HCT116 (cell line): ENCODE data around the gene LUZP2. TPM values are rescaled to one million over a fixed set of nuclear protein-coding genes. Genes with fewer than 3 reads are reported as not detected.
"Not testable (repeated sequence)": the region's sequence is repeated elsewhere in the genome, so short reads cannot be mapped to it uniquely, and the experiment has no call there.

Experiments used
- ATAC-seq: fragments of 200-7000 bp; cut with Tn5 transposase; 2 replicates; pipeline ENCODE4 v1.9.1; 2020; ENCODE audit warnings: mild to moderate bottlenecking, moderate library complexity
- BruUV-seq: library from RNA; stranded (reverse); fragments of 400-500 nt; replicated peaks from 2 replicates; lab custom pipeline; 2021; lab: Mats Ljungman, UMichigan
- CTCF ChIA-PET: fragments of 300-600 bp; sonication (Branson Sonifier 250); formaldehyde crosslinking; loops from one replicate; lab custom pipeline; 2021; ENCODE audit warnings: antibody characterized with exemption; lab: Charles Lee
- POLR2A ChIA-PET: fragments of 300-600, 350-600 bp; sonication (Branson Sonifier 250); formaldehyde crosslinking; loops from one replicate; lab custom pipeline; 2021; ENCODE audit warnings: antibody characterized with exemption; lab: Charles Lee
- RAD21 ChIA-PET, 2 experiments: fragments of 300-600 bp; sonication (Branson Sonifier 250); formaldehyde crosslinking; loops; one replicate each; lab custom pipeline; 2023; ENCODE audit warnings: low total read pairs in 2 of 2; ENCODE audit not compliant: uncharacterized antibody in 2 of 2, unreplicated experiment in 2 of 2, low non-redundant PET in 1 of 2; lab: Charles Lee
- DNase-seq: peaks from one replicate; pipeline ENCODE4 v3.0.0-alpha.2; 2010; ENCODE audit warnings: low read depth, low spot score
- H2AFZ ChIP-seq: fragments of 200-600 bp; shearing (Covaris generic), sonication (generic); 2 replicates; pipeline ENCODE4 v1.6.1; 2017; ENCODE audit warnings: low read depth, mixed run types, mixed read lengths, antibody characterized with exemption, low read length; ENCODE audit not compliant: poor library complexity, severe bottlenecking
- H3K27ac ChIP-seq: 2 replicates; pipeline ENCODE4 v1.5.1; 2012; ENCODE audit warnings: low read depth, low read length
- H3K27me3 ChIP-seq: fragments of 200-600 bp; sonication (generic); 2 replicates; pipeline ENCODE4 v1.6.1; 2016; ENCODE audit warnings: mixed run types, low read length, mixed read lengths; ENCODE audit not compliant: insufficient read depth
- H3K36me3 ChIP-seq, 2 experiments: fragments of 200-500 bp in 1 of 2; fragments of 200-600 bp in 1 of 2; sonication (Bioruptor generic) in 1 of 2; sonication (generic) in 1 of 2; 2 replicates each; pipeline versions ENCODE4 v1.5.1 to v1.6.1; 2014 to 2016; ENCODE audit warnings: low read length in 2 of 2, inconsistent platforms in 1 of 2, mixed read lengths in 1 of 2, mixed run types in 1 of 2; ENCODE audit not compliant: insufficient read depth in 2 of 2, control insufficient read depth in 1 of 2
- H3K4me1 ChIP-seq, 2 experiments: fragments of 200-600 bp in 1 of 2; sonication (generic) in 1 of 2; 2 replicates each; pipeline versions ENCODE4 v1.5.1 to v1.6.1; 2012 to 2017; ENCODE audit warnings: low read length in 2 of 2, inconsistent platforms in 1 of 2, mild to moderate bottlenecking in 1 of 2, mixed read lengths in 1 of 2, mixed run types in 1 of 2, moderate library complexity in 1 of 2; ENCODE audit not compliant: insufficient read depth in 2 of 2, control insufficient read depth in 1 of 2
- H3K4me2 ChIP-seq: fragments of 200-600 bp; sonication (generic); 2 replicates; pipeline ENCODE4 v1.6.1; 2017; ENCODE audit warnings: mixed run types, low read length, mixed read lengths
- H3K4me3 ChIP-seq, 2 experiments: fragments of 200-600 bp in 1 of 2; sonication (generic) in 1 of 2; replicated peaks in 1 of 2; 2 replicates each; pipeline ENCODE4 v1.5.1; 2011 to 2016; ENCODE audit warnings: low read length in 2 of 2, control low read depth in 1 of 2, low read depth in 1 of 2, mild to moderate bottlenecking in 1 of 2, mixed read lengths in 1 of 2, mixed run types in 1 of 2
- H3K79me2 ChIP-seq: fragments of 200-600 bp; sonication (generic); 2 replicates; pipeline ENCODE4 v1.6.1; 2017; ENCODE audit warnings: mild to moderate bottlenecking, mixed run types, low read length, moderate library complexity, mixed read lengths; ENCODE audit not compliant: insufficient read depth
- H3K9ac ChIP-seq: fragments of 200-600 bp; sonication (generic); 2 replicates; pipeline ENCODE4 v1.6.1; 2016; ENCODE audit warnings: low read length, mixed read lengths
- H3K9me2 ChIP-seq: fragments of 200-600 bp; sonication (generic), shearing (Covaris generic); 2 replicates; pipeline ENCODE4 v1.6.1; 2017; ENCODE audit warnings: mixed run types, mild to moderate bottlenecking, moderate library complexity; ENCODE audit not compliant: insufficient read depth
- H3K9me3 ChIP-seq, 2 experiments: fragments of 200-500 bp in 1 of 2; fragments of 200-600 bp in 1 of 2; sonication (Bioruptor generic) in 1 of 2; sonication (generic) in 1 of 2; 2 replicates each; pipeline ENCODE4 v1.6.1; 2014 to 2017; ENCODE audit warnings: low read length in 2 of 2, mixed read lengths in 2 of 2, inconsistent platforms in 1 of 2, low read depth in 1 of 2, mild to moderate bottlenecking in 1 of 2, mixed run types in 1 of 2, moderate library complexity in 1 of 2; ENCODE audit not compliant: control insufficient read depth in 1 of 2, insufficient read depth in 1 of 2
- H4K20me1 ChIP-seq: fragments of 200-600 bp; sonication (generic), shearing (Covaris generic); 2 replicates; pipeline ENCODE4 v1.6.1; 2017; ENCODE audit warnings: mixed run types, mild to moderate bottlenecking, moderate library complexity; ENCODE audit not compliant: insufficient read depth
- ATF3 ChIP-seq: IDR thresholded peaks from 2 replicates; pipeline ENCODE4 v1.6.1; 2012
- EGR1 ChIP-seq: IDR thresholded peaks from 2 replicates; pipeline ENCODE4 v1.6.1; 2012; ENCODE audit warnings: low read depth
- ELF1 ChIP-seq: IDR thresholded peaks from 2 replicates; pipeline ENCODE4 v1.6.1; 2012; ENCODE audit warnings: low read depth, borderline replicate concordance
- EZH2 ChIP-seq: fragments of 200-600 bp; sonication (generic); IDR thresholded peaks from 2 replicates; pipeline ENCODE4 v1.6.1; 2017; ENCODE audit warnings: antibody characterized with exemption, mixed run types
- RAD21 ChIP-seq: IDR thresholded peaks from 2 replicates; pipeline ENCODE4 v1.6.1; 2012; ENCODE audit warnings: low read depth, mild to moderate bottlenecking
- REST ChIP-seq: IDR thresholded peaks from 2 replicates; pipeline ENCODE4 v1.6.1; 2012; ENCODE audit warnings: low read depth
- TCF7L2 ChIP-seq: IDR thresholded peaks from 2 replicates; pipeline ENCODE4 v1.7.0; 2011; ENCODE audit warnings: borderline replicate concordance, inconsistent platforms; ENCODE audit not compliant: insufficient read depth, insufficient read length; ENCODE audit errors: extremely low read depth
- YY1 ChIP-seq: IDR thresholded peaks from 2 replicates; pipeline ENCODE4 v1.6.1; 2011; ENCODE audit warnings: low read length, low read depth, moderate library complexity, mild to moderate bottlenecking; ENCODE audit not compliant: insufficient replicate concordance; ENCODE audit errors: extremely low read depth
- ZBTB33 ChIP-seq: IDR thresholded peaks from 2 replicates; pipeline ENCODE4 v1.6.1; 2011; ENCODE audit warnings: mild to moderate bottlenecking, low read length, moderate library complexity; ENCODE audit not compliant: insufficient replicate concordance; ENCODE audit errors: extremely low read depth
- ZFX ChIP-seq: fragments of 450-650 bp; IDR thresholded peaks from 2 replicates; pipeline ENCODE4 v1.6.1; 2017
- ZNF274 ChIP-seq: fragments of 200-500 bp; sonication (Bioruptor generic); IDR thresholded peaks from 2 replicates; pipeline ENCODE4 v1.6.1; 2014; ENCODE audit warnings: mild to moderate bottlenecking, low read depth, low read length, inconsistent platforms
- intact Hi-C: fragments of 100-400 bp; cut with micrococcal nuclease; formaldehyde crosslinking; loops from 2 replicates; pipeline ENCODE4 v1.10.0; 2022
- total RNA-seq: library from RNA; stranded (reverse); gene quantifications from one replicate; pipeline ENCODE4 v1.2.1, GENCODE V29; 2021; ENCODE audit not compliant: unreplicated experiment
- TF ChIP-seq, protein P1 (sequence below), 3 experiments: fragments of 200-600 bp in 1 of 3; sonication (generic) in 1 of 3; IDR thresholded peaks in 2 of 3; conservative IDR thresholded peaks in 1 of 3; 2 replicates each; pipeline ENCODE4 v1.5.1; 2012 to 2017; ENCODE audit warnings: low read depth in 2 of 3, low read length in 2 of 3, antibody characterized with exemption in 1 of 3, borderline replicate concordance in 1 of 3, control low read depth in 1 of 3, mild to moderate bottlenecking in 1 of 3, mixed read lengths in 1 of 3, mixed run types in 1 of 3, moderate library complexity in 1 of 3; ENCODE audit not compliant: insufficient read depth in 1 of 3

The LUZP2 gene
- total RNA-seq, 1 experiment from 2014 or later, result not detected

DNA sequence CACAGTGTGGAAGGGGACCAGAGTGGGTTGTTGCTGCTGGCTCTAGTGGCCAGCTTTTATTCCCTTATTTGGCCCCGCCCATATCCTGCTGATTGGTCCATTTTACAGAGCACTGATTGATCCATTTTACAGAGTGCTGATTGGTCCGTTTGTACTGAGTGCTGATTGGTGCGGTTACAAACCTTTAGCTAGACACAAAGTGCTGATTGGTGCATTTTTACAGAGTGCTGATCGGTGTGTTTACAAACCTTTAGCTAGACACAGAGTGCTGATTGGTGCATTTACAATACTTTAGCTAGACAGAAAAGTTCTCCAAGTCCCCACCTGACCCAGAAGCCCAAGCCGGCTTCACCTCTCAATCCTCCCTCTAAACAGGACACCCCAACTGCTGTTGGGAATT is 503.1 kb downstream of the LUZP2 start:
- H3K4me2 ChIP-seq, H3K9ac ChIP-seq, H3K36me3 ChIP-seq, H4K20me1 ChIP-seq, ATAC-seq, H3K4me1 ChIP-seq, DNase-seq, H3K27ac ChIP-seq, intact Hi-C loops, H2AFZ ChIP-seq, POLR2A ChIA-PET, H3K79me2 ChIP-seq, H3K9me2 ChIP-seq, H3K9me3 ChIP-seq, CTCF ChIA-PET, RAD21 ChIA-PET, H3K27me3 ChIP-seq, H3K4me3 ChIP-seq, BruUV-seq: not testable (repeated sequence)

- no peak overlapping the region for H2AFZ ChIP-seq
- no peaks in the 10 kb centered on the region for H3K79me2 ChIP-seq
- ChIA-PET CTCF (no interaction called here), RAD21 (no interaction called here), POLR2A (no interaction called here)
- ATAC-seq (no peak), DNase-seq (no peak)
- BruUV-seq, result no TSS peak
- H4K20me1 ChIP-seq, result no peaks in the 10 kb centered on the region
- H3K4me3 ChIP-seq, result no peak overlapping the region
- no peaks in the 10 kb centered on the region for H3K27me3 ChIP-seq
- H3K9me2 ChIP-seq, result no peaks in the 10 kb centered on the region
- intact Hi-C loops, result no loop called here
- H3K9me3 ChIP-seq, result peaks cover 16 to 20% of the 10 kb centered on the region in 2 experiments; a peak in 2 of 4 replicates
- H3K9ac ChIP-seq, result no peak overlapping the region
- H3K4me1 ChIP-seq, result no peaks in the 10 kb centered on the region
- no peak overlapping the region for H3K4me2 ChIP-seq
- no peak overlapping the region for H3K27ac ChIP-seq
- H3K36me3 ChIP-seq, result no peaks in the 10 kb centered on the region
- TF ChIP-seq ZFX (no peak), YY1 (no peak), RAD21 (no peak), EGR1 (no peak), ZNF274 (no peak), EZH2 (no peak), ELF1 (no peak), ATF3 (no peak), REST (no peak), TCF7L2 (no peak), ZBTB33 (no peak)
- TF ChIP-seq, protein P1, sequence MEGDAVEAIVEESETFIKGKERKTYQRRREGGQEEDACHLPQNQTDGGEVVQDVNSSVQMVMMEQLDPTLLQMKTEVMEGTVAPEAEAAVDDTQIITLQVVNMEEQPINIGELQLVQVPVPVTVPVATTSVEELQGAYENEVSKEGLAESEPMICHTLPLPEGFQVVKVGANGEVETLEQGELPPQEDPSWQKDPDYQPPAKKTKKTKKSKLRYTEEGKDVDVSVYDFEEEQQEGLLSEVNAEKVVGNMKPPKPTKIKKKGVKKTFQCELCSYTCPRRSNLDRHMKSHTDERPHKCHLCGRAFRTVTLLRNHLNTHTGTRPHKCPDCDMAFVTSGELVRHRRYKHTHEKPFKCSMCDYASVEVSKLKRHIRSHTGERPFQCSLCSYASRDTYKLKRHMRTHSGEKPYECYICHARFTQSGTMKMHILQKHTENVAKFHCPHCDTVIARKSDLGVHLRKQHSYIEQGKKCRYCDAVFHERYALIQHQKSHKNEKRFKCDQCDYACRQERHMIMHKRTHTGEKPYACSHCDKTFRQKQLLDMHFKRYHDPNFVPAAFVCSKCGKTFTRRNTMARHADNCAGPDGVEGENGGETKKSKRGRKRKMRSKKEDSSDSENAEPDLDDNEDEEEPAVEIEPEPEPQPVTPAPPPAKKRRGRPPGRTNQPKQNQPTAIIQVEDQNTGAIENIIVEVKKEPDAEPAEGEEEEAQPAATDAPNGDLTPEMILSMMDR (IDR thresholded peaks at IDR 0.05 in 2 of 3, conservative IDR thresholded peaks at IDR 0.05 in 1 of 3; ENCODE audit: borderline replicate concordance in 1 of 3, insufficient read depth in 1 of 3, low read depth in 2 of 3, low read length in 2 of 3), result no peak
These were observed 540.6 kb downstream of the LUZP2 start for GRCh38 chr11:25037431-25037830.
